ENCODE measurements around the gene SLC6A9.

SLC6A9 gene

GRCh38 chr1:43973981-43974442 lies 57.2 kb downstream of the SLC6A9 start:
- FAIRE-seq (no peak), DNase-seq (ENCODE audit: insufficient read length, low spot score) (no peak)

- DNase-seq (ENCODE audit: insufficient read length, low spot score) (no peak), FAIRE-seq (no peak)
Measured at GRCh38 chr1:43971336-43971980, 59.8 kb downstream of the SLC6A9 start.

- no peak for DNase-seq (ENCODE audit: insufficient read length, low spot score)
- FAIRE-seq = no peak
Measured at GRCh38 chr1:43970911-43971310, 60.4 kb downstream of the SLC6A9 start.

- no peak for DNase-seq (ENCODE audit: insufficient read length, low spot score)
- FAIRE-seq = peak; percentile 42
Measured at GRCh38 chr1:43970502-43970901, 60.8 kb downstream of the SLC6A9 start.

GRCh38 chr1:43969746-43970466 lies 61.4 kb downstream of the SLC6A9 start, which contains the start of gene DPH2:
DPH2 (plus strand) TSS chr1:43970010; CDS start chr1:43970176, 166 bp downstream.
- peak; percentile 99 for DNase-seq (ENCODE audit: insufficient read length, low spot score)

GRCh38 chr1:43969416-43969745 lies 61.9 kb downstream of the SLC6A9 start:
- FAIRE-seq (no peak), DNase-seq (ENCODE audit: insufficient read length, low spot score) (no peak)

More at GRCh38 chr1:43969746-43970466, 61.4 kb downstream of the SLC6A9 start, which contains the start of gene DPH2:
- FAIRE-seq = peak; percentile 93

GRCh38 chr1:43968348-43968948 lies 62.8 kb downstream of the SLC6A9 start:
- DNase-seq (ENCODE audit: insufficient read length, low spot score) (no peak), FAIRE-seq (no peak)

- no peak for FAIRE-seq
- no peak for DNase-seq (ENCODE audit: insufficient read length, low spot score)
Measured at GRCh38 chr1:43965316-43965715, 65.9 kb downstream of the SLC6A9 start.

- no peak for DNase-seq (ENCODE audit: insufficient read length, low spot score)
- FAIRE-seq = no peak
Measured at GRCh38 chr1:43963890-43964289, 67.4 kb downstream of the SLC6A9 start.

- DNase-seq (ENCODE audit: insufficient read length, low spot score) (no peak), FAIRE-seq (no peak)
Measured at GRCh38 chr1:43963006-43963405, 68.3 kb downstream of the SLC6A9 start.

- FAIRE-seq = no peak
- DNase-seq (ENCODE audit: insufficient read length, low spot score) = no peak
Measured at GRCh38 chr1:43962324-43962723, 68.9 kb downstream of the SLC6A9 start.

GRCh38 chr1:43961692-43962091 lies 69.6 kb downstream of the SLC6A9 start:
- DNase-seq (ENCODE audit: insufficient read length, low spot score) = no peak
- FAIRE-seq = no peak

GRCh38 chr1:43960798-43961197 lies 70.5 kb downstream of the SLC6A9 start:
- no peak for DNase-seq (ENCODE audit: insufficient read length, low spot score)
- no peak for FAIRE-seq

GRCh38 chr1:43958351-43959255 lies 72.7 kb downstream of the SLC6A9 start:
- no peak for FAIRE-seq
- no peak for DNase-seq (ENCODE audit: insufficient read length, low spot score)

GRCh38 chr1:43957407-43958040 lies 73.7 kb downstream of the SLC6A9 start:
- DNase-seq (ENCODE audit: insufficient read length, low spot score) (no peak), FAIRE-seq (no peak)

GRCh38 chr1:43956234-43956633 lies 75.0 kb downstream of the SLC6A9 start:
- FAIRE-seq (no peak), DNase-seq (ENCODE audit: insufficient read length, low spot score) (no peak)

GRCh38 chr1:43954036-43954435 lies 77.2 kb downstream of the SLC6A9 start:
- FAIRE-seq (no peak), DNase-seq (ENCODE audit: insufficient read length, low spot score) (no peak)

- FAIRE-seq = no peak
- no peak for DNase-seq (ENCODE audit: insufficient read length, low spot score)
Measured at GRCh38 chr1:43953361-43953760, 77.9 kb downstream of the SLC6A9 start.

- FAIRE-seq = no peak
- DNase-seq (ENCODE audit: insufficient read length, low spot score) = no peak
Measured at GRCh38 chr1:43952731-43953346, 78.4 kb downstream of the SLC6A9 start.

Data from GM19239 (cell line).